ENCODE results near the gene ECD.

DNA sequence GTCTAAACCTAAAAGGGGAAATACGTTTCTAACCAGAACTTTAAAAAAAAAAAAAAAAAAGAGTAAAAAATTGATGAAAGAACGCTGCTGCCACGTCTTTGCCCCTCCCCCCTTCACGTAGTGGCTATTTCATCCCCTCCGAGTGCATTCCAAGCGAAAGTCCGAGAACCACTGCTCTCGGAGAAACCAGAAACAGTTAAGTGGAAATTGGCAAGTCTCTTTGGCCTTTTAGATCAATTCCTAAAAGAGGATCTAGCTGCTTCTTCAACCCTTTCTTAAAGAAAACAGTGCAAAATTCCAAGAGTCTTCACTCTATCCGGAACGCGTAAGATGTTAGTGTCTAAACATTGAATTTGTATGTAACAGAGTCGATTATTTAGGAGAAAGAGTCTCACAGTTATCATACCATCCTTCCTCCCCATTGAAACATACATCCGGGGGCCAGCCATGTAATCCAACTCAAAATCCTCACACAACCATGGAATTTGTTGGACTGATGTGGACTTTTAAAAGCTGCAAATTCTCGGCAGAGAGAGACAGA lies 72.3 kb downstream of the ECD start:
- TF ChIP-seq, protein P1, sequence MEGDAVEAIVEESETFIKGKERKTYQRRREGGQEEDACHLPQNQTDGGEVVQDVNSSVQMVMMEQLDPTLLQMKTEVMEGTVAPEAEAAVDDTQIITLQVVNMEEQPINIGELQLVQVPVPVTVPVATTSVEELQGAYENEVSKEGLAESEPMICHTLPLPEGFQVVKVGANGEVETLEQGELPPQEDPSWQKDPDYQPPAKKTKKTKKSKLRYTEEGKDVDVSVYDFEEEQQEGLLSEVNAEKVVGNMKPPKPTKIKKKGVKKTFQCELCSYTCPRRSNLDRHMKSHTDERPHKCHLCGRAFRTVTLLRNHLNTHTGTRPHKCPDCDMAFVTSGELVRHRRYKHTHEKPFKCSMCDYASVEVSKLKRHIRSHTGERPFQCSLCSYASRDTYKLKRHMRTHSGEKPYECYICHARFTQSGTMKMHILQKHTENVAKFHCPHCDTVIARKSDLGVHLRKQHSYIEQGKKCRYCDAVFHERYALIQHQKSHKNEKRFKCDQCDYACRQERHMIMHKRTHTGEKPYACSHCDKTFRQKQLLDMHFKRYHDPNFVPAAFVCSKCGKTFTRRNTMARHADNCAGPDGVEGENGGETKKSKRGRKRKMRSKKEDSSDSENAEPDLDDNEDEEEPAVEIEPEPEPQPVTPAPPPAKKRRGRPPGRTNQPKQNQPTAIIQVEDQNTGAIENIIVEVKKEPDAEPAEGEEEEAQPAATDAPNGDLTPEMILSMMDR (IDR thresholded peaks at IDR 0.05; ENCODE audit: low read depth, low read length): no peak
- no peak for TF ChIP-seq EZH2phosphoT487 (IDR thresholded peaks at IDR 0.05; ENCODE audit: low read depth)

Data from OCI-LY3 (cell line).